HepG2 (cell line): ENCODE measurements around the gene DIPK1C. TPM values are rescaled to one million over a fixed set of nuclear protein-coding genes. Genes with fewer than 3 reads are reported as not detected.
A peak's percentile ranks its signal among the peaks of the same experiment; 100 is the strongest.

Experiments used
- CBX5 ChIP-seq: sonication (generic); formaldehyde crosslinking; IDR thresholded peaks from 2 replicates; pipeline ENCODE4 v1.4.0; 2020; ENCODE audit warnings: missing genetic modification reagents, borderline replicate concordance
- KDM2A ChIP-seq: sonication (generic); formaldehyde crosslinking; IDR thresholded peaks from 2 replicates; pipeline ENCODE4 v1.4.0; 2020; ENCODE audit warnings: low read depth, missing genetic modification reagents, borderline replicate concordance
- MTF1 ChIP-seq: sonication (generic); formaldehyde crosslinking; IDR thresholded peaks from 2 replicates; pipeline ENCODE4 v1.5.0; 2020; ENCODE audit warnings: missing genetic modification reagents
- PATZ1 ChIP-seq: sonication (generic); formaldehyde crosslinking; IDR thresholded peaks from 2 replicates; pipeline ENCODE4 v1.4.0; 2020; ENCODE audit warnings: missing genetic modification reagents
- PHF21A ChIP-seq: sonication (generic); formaldehyde crosslinking; IDR thresholded peaks from 2 replicates; pipeline ENCODE4 v1.5.0; 2020; ENCODE audit warnings: mild to moderate bottlenecking, missing genetic modification reagents
- REPIN1 ChIP-seq: sonication (generic); formaldehyde crosslinking; IDR thresholded peaks from 2 replicates; pipeline ENCODE4 v1.8.0; 2022; ENCODE audit warnings: missing genetic modification reagents, low read depth, mild to moderate bottlenecking, borderline replicate concordance
- RFX3 ChIP-seq: IDR thresholded peaks from 2 replicates; pipeline ENCODE4 v1.6.1; 2016; ENCODE audit warnings: missing biosample characterization, missing genetic modification reagents
- TEF ChIP-seq: sonication (generic); formaldehyde crosslinking; IDR thresholded peaks from 2 replicates; pipeline ENCODE4 v1.5.0; 2020; ENCODE audit warnings: missing genetic modification reagents
- ZBTB2 ChIP-seq: sonication (generic); formaldehyde crosslinking; IDR thresholded peaks from 2 replicates; pipeline ENCODE4 v1.8.0; 2022; ENCODE audit warnings: low read depth, missing genetic modification reagents
- ZNF225 ChIP-seq: sonication (generic); formaldehyde crosslinking; IDR thresholded peaks from 2 replicates; pipeline ENCODE4 v1.4.0; 2020; ENCODE audit warnings: mild to moderate bottlenecking, missing genetic modification reagents
- ZNF251 ChIP-seq: sonication (generic); formaldehyde crosslinking; IDR thresholded peaks from 2 replicates; pipeline ENCODE4 v1.9.0; 2021; ENCODE audit warnings: mild to moderate bottlenecking, missing genetic modification reagents
- ZNF510 ChIP-seq: sonication (generic); formaldehyde crosslinking; IDR thresholded peaks from 2 replicates; pipeline ENCODE4 v1.4.0; 2020; ENCODE audit warnings: low read depth, mild to moderate bottlenecking, missing genetic modification reagents
- ZNF672 ChIP-seq: sonication (generic); formaldehyde crosslinking; IDR thresholded peaks from 2 replicates; pipeline ENCODE4 v1.8.1; 2022; ENCODE audit warnings: missing genetic modification reagents
- ZNF800 ChIP-seq: sonication (generic); formaldehyde crosslinking; IDR thresholded peaks from 2 replicates; pipeline ENCODE4 v1.4.0; 2020; ENCODE audit warnings: missing genetic modification reagents
- ZNF816 ChIP-seq: sonication (generic); formaldehyde crosslinking; IDR thresholded peaks from 2 replicates; pipeline ENCODE4 v1.8.0; 2022; ENCODE audit warnings: missing genetic modification reagents, mild to moderate bottlenecking, borderline replicate concordance
- ZUFSP ChIP-seq: sonication (generic); formaldehyde crosslinking; IDR thresholded peaks from 2 replicates; pipeline ENCODE4 v1.9.0; 2021; ENCODE audit warnings: missing genetic modification reagents, mild to moderate bottlenecking, borderline replicate concordance
- polyA plus RNA-seq, 8 experiments: library from polyadenylated mRNA; depleted of rRNA in 3 of 8; stranded (reverse) in 7 of 8; unstranded in 1 of 8; fragments of >200 nt; fragmentation: Illumina TruSeq in 4 of 8; extraction: Trizol in 4 of 8; gene quantifications; 2 replicates each; pipeline versions ENCODE4 v1.2.1 to v1.2.3, GENCODE V29; 2011 to 2016; ENCODE audit warnings: low read depth in 4 of 8, missing spikeins in 1 of 8, mixed read lengths in 1 of 8; ENCODE audit not compliant: insufficient read depth in 1 of 8
- total RNA-seq, 5 experiments: library from RNA; depleted of rRNA; stranded (reverse); fragments of >200 nt; fragmentation: Illumina TruSeq; extraction: Trizol; gene quantifications; 2 replicates each; pipeline ENCODE4 v1.2.3, GENCODE V29; 2016; ENCODE audit warnings: low read depth in 1 of 5

Gene DIPK1C
- total and polyA plus RNA-seq, 2 of the 13 experiments (the other 11 are each of a cell fraction or from before 2014, with no cell fraction given), result 1.8 TPM; not detected in 1

- no peak for TF ChIP-seq TEF (CRISPR knock-in tag)
- TF ChIP-seq MTF1 (CRISPR knock-in tag), result no peak
- TF ChIP-seq RFX3 (CRISPR knock-in tag), result no peak
- no peak for TF ChIP-seq ZNF251
- no peak for TF ChIP-seq ZNF816
- TF ChIP-seq ZNF225 (CRISPR knock-in tag), result no peak
- no peak for TF ChIP-seq KDM2A
- TF ChIP-seq CBX5 (CRISPR knock-in tag), result no peak
- no peak for TF ChIP-seq ZBTB2 (CRISPR knock-in tag)
- TF ChIP-seq ZNF510 (CRISPR knock-in tag), result no peak
- TF ChIP-seq ZNF672 (CRISPR knock-in tag), result no peak
- no peak for TF ChIP-seq ZUFSP
- no peak for TF ChIP-seq REPIN1 (CRISPR knock-in tag)
- peak; percentile 25; the same call in 1 of the 2 replicates for TF ChIP-seq PHF21A (CRISPR knock-in tag)
- no peak for TF ChIP-seq ZNF800 (CRISPR knock-in tag)
- no peak for TF ChIP-seq PATZ1 (CRISPR knock-in tag)
Measured at GRCh38 chr18:74480149-74480651, 23.1 kb upstream of the DIPK1C start (continued).
